Measurements from ENCODE around the gene TLCD1. TPM values are rescaled to one million over a fixed set of nuclear protein-coding genes. Genes with fewer than 3 reads are reported as not detected.

The TLCD1 gene
- total and polyA plus RNA-seq, 2 donors (not counting 3 experiments of a cell fraction or from before 2014, with no cell fraction given): 2.6 to 6.8 TPM

DNA sequence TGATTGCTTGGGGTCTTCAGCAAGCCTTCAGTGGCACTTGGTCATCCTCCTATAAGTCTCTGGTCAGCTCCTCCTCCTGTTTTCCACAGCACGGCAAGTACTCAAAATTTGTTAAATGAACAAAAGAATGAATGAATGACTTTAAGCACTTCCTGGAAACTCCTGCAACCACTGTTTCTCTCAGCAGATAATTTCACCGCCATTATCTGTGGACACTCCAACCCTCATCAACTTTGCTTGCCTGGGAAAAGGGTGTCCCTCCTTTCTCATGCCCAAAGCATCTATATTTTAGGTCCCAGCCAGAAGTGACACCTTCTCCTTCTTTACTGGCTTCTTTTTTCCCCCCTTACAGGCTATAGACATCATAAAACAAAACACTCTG is 18.7 kb downstream of the TLCD1 start:
- no TSS peak for BruUV-seq (replicated peaks)
- TF ChIP-seq GATA2 (IDR thresholded peaks at IDR 0.05; ENCODE audit: insufficient read depth, insufficient read length, low read depth, low read length) (no peak), POLR2A (IDR thresholded peaks at IDR 0.05; ENCODE audit: low read depth, low read length) (no peak), EZH2 (IDR thresholded peaks at IDR 0.05; ENCODE audit: borderline replicate concordance, low read depth, low read length, severe bottlenecking) (no peak), FOS (IDR thresholded peaks at IDR 0.05; ENCODE audit: borderline replicate concordance, insufficient read depth, low read length) (no peak), MYC (IDR thresholded peaks at IDR 0.05; ENCODE audit: low read depth, low read length) (no peak), JUN (IDR thresholded peaks at IDR 0.05; ENCODE audit: borderline replicate concordance, insufficient read depth, insufficient read length, low read depth) (no peak), POLR2AphosphoS5 (IDR thresholded peaks at IDR 0.05; ENCODE audit: insufficient read depth, low read depth, low read length) (no peak)
- TF ChIP-seq, protein P1, sequence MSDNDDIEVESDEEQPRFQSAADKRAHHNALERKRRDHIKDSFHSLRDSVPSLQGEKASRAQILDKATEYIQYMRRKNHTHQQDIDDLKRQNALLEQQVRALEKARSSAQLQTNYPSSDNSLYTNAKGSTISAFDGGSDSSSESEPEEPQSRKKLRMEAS (IDR thresholded peaks at IDR 0.05; ENCODE audit: insufficient read depth, insufficient read length): no peak
- TF ChIP-seq, protein P2, sequence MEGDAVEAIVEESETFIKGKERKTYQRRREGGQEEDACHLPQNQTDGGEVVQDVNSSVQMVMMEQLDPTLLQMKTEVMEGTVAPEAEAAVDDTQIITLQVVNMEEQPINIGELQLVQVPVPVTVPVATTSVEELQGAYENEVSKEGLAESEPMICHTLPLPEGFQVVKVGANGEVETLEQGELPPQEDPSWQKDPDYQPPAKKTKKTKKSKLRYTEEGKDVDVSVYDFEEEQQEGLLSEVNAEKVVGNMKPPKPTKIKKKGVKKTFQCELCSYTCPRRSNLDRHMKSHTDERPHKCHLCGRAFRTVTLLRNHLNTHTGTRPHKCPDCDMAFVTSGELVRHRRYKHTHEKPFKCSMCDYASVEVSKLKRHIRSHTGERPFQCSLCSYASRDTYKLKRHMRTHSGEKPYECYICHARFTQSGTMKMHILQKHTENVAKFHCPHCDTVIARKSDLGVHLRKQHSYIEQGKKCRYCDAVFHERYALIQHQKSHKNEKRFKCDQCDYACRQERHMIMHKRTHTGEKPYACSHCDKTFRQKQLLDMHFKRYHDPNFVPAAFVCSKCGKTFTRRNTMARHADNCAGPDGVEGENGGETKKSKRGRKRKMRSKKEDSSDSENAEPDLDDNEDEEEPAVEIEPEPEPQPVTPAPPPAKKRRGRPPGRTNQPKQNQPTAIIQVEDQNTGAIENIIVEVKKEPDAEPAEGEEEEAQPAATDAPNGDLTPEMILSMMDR (IDR thresholded peaks at IDR 0.05; ENCODE audit: extremely low read depth in 1 of 2, insufficient read depth in 1 of 2, low read depth in 1 of 2, low read length in 2 of 2): no peak
- CTCF ChIA-PET: no interaction called here

More for the DNA sequence above, 18.7 kb downstream of the TLCD1 start:
- intact Hi-C loops (cut with micrococcal nuclease) (no loop called here), dilution Hi-C loops (cut with MboI; ENCODE audit: extremely low pct_ligation_motif_present, low sequenced_read_pairs) (no loop called here)
- Histone ChIP-seq H3K36me3 (ENCODE audit: control insufficient read depth in 2 of 2, extremely low read depth in 1 of 2, insufficient read depth in 2 of 2, low read length in 2 of 2) (peaks cover 3 to 21% of the 10 kb centered on the region in 2 experiments), H4K20me1 (replicated peaks; ENCODE audit: control insufficient read depth, extremely low read depth, insufficient read depth, low read length) (no peaks in the 10 kb centered on the region), H2AFZ (ENCODE audit: low read depth, low read length) (no peak overlapping the region), H3K9me3 (replicated peaks; ENCODE audit: control insufficient read depth, insufficient read depth, low read length) (no peaks in the 10 kb centered on the region), H3K9ac (replicated peaks; ENCODE audit: extremely low read depth, insufficient read depth, low read length) (no peak overlapping the region), H3K4me1 (ENCODE audit: control insufficient read depth, extremely low read depth, insufficient read depth, low read length) (peaks cover 4% of the 10 kb centered on the region), H3K27me3 (ENCODE audit: control insufficient read depth in 2 of 2, insufficient read depth in 2 of 2, low read length in 2 of 2) (no peaks in the 10 kb centered on the region), H3K4me2 (ENCODE audit: insufficient read depth, low read length) (no peak overlapping the region), H3K79me2 (ENCODE audit: control insufficient read depth, insufficient read depth, low read length) (no peaks in the 10 kb centered on the region), H3K27ac (ENCODE audit: insufficient read depth, low read depth, low read length) (no peak overlapping the region), H3K4me3 (replicated peaks in 1 of 3; ENCODE audit: insufficient read depth in 1 of 3, low read depth in 1 of 3, low read length in 3 of 3) (no peak overlapping the region), H3K9me1 (replicated peaks; ENCODE audit: control insufficient read depth, extremely low read depth, insufficient read depth, low read length) (no peaks in the 10 kb centered on the region)
- POLR2A ChIA-PET: no interaction called here
- FAIRE-seq (no peak), DNase-seq (ENCODE audit: low read depth, low spot score) (no peak)
